WTC11 (cell line): ENCODE results near the gene HOXA13.

Source experiments
- ATF3 ChIP-seq: sonication (generic); formaldehyde crosslinking; conservative IDR thresholded peaks from 2 replicates; pipeline ENCODE4 v1.8.1; 2022; ENCODE audit warnings: mild to moderate bottlenecking, missing genetic modification reagents
- CTCF ChIP-seq: fragments of 200-600 bp; IDR thresholded peaks from 2 replicates; pipeline ENCODE4 v1.8.0; 2022; ENCODE audit warnings: antibody characterized with exemption
- ESRRA ChIP-seq: sonication (generic); formaldehyde crosslinking; IDR thresholded peaks from 2 replicates; pipeline ENCODE4 v1.8.1; 2022; ENCODE audit warnings: mild to moderate bottlenecking, missing genetic modification reagents, borderline replicate concordance
- IRF1 ChIP-seq: sonication (generic); formaldehyde crosslinking; IDR thresholded peaks from 2 replicates; pipeline ENCODE4 v1.8.0; 2023; ENCODE audit warnings: missing genetic modification reagents
- NR3C1 ChIP-seq: sonication (generic); formaldehyde crosslinking; conservative IDR thresholded peaks from 2 replicates; pipeline ENCODE4 v1.8.1; 2023; ENCODE audit warnings: low read depth, mild to moderate bottlenecking, missing genetic modification reagents
- SMAD3 ChIP-seq: sonication (generic); formaldehyde crosslinking; IDR thresholded peaks from 2 replicates; pipeline ENCODE4 v1.8.0; 2022; ENCODE audit warnings: missing genetic modification reagents, mild to moderate bottlenecking, borderline replicate concordance
- TEAD1 ChIP-seq: sonication (generic); formaldehyde crosslinking; IDR thresholded peaks from 2 replicates; pipeline ENCODE4 v1.8.0; 2022; ENCODE audit warnings: mild to moderate bottlenecking, missing genetic modification reagents
- ZBTB43 ChIP-seq: sonication (generic); formaldehyde crosslinking; IDR thresholded peaks from 2 replicates; pipeline ENCODE4 v1.8.1; 2023; ENCODE audit warnings: mild to moderate bottlenecking, missing genetic modification reagents
- ZNF121 ChIP-seq: sonication (generic); formaldehyde crosslinking; IDR thresholded peaks from 2 replicates; pipeline ENCODE4 v1.8.0; 2023; ENCODE audit warnings: missing genetic modification reagents
- ZSCAN18 ChIP-seq: fragments of 250-450 bp; sonication (Bioruptor Pico); IDR thresholded peaks from 2 replicates; pipeline ENCODE4 v2.1.2; 2022; ENCODE audit warnings: mild to moderate bottlenecking, moderate library complexity
- TF ChIP-seq, protein P1 (sequence below): sonication (generic); formaldehyde crosslinking; IDR thresholded peaks from 2 replicates; pipeline ENCODE4 v1.8.1; 2022; ENCODE audit warnings: missing genetic modification reagents, borderline replicate concordance
- TF ChIP-seq, protein P2 (sequence below): sonication (generic); formaldehyde crosslinking; IDR thresholded peaks from 2 replicates; pipeline ENCODE4 v1.8.0; 2023; ENCODE audit warnings: missing genetic modification reagents, mild to moderate bottlenecking, borderline replicate concordance

DNA sequence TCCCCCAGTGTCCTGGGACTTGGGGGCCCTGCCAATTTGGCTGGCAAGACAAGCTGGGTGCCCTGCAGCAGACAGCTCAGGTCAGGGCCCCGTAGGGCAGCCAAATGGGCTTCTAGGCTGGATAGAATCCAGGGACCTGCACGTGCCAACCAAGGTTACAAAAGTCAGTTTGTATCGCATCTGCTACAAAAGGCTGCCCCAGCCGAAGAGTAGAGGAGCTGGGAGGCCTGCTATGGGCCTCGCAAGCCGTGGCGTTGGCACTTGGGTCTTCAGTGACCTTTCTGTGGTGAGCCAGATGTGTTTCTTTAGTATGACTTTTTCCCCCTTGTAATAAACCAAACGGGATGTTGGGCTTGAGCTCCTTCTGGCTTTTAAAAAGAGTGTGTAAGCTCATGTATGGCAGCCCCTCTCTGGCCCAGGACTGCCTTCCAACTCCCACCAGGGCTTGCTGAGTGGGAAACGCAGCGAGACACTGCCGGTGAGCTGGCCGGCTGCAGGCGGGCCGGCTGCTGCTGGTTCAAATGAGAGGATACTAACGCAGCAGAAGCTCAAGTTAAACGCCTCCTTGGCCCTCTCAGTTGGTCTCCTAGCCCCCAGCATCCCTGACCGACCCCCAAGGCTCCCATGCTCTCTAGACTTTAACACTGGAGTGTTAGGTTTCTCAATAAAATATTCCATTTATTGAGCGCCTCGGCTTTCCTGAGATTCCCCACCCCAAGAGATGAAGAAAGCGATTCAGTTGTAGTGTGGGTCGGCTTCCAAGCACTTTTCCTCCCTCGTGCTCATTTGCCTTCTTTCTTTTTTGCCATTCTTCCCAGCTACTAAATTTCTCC, 22.7 kb downstream of the HOXA13 start:
- TF ChIP-seq TEAD1 (no peak), ZNF121 (no peak), CTCF (no peak), ESRRA (CRISPR knock-in tag) (no peak), SMAD3 (CRISPR knock-in tag) (no peak), IRF1 (CRISPR knock-in tag) (no peak), ATF3 (CRISPR knock-in tag) (no peak), NR3C1 (CRISPR knock-in tag) (no peak), ZBTB43 (CRISPR knock-in tag) (no peak), ZSCAN18 (CRISPR knock-in tag) (no peak)
- TF ChIP-seq, protein P1, sequence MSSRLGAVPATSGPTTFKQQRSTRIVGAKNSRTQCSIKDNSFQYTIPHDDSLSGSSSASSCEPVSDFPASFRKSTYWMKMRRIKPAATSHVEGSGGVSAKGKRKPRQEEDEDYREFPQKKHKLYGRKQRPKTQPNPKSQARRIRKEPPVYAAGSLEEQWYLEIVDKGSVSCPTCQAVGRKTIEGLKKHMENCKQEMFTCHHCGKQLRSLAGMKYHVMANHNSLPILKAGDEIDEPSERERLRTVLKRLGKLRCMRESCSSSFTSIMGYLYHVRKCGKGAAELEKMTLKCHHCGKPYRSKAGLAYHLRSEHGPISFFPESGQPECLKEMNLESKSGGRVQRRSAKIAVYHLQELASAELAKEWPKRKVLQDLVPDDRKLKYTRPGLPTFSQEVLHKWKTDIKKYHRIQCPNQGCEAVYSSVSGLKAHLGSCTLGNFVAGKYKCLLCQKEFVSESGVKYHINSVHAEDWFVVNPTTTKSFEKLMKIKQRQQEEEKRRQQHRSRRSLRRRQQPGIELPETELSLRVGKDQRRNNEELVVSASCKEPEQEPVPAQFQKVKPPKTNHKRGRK (CRISPR knock-in tag): no peak
- TF ChIP-seq, protein P2, sequence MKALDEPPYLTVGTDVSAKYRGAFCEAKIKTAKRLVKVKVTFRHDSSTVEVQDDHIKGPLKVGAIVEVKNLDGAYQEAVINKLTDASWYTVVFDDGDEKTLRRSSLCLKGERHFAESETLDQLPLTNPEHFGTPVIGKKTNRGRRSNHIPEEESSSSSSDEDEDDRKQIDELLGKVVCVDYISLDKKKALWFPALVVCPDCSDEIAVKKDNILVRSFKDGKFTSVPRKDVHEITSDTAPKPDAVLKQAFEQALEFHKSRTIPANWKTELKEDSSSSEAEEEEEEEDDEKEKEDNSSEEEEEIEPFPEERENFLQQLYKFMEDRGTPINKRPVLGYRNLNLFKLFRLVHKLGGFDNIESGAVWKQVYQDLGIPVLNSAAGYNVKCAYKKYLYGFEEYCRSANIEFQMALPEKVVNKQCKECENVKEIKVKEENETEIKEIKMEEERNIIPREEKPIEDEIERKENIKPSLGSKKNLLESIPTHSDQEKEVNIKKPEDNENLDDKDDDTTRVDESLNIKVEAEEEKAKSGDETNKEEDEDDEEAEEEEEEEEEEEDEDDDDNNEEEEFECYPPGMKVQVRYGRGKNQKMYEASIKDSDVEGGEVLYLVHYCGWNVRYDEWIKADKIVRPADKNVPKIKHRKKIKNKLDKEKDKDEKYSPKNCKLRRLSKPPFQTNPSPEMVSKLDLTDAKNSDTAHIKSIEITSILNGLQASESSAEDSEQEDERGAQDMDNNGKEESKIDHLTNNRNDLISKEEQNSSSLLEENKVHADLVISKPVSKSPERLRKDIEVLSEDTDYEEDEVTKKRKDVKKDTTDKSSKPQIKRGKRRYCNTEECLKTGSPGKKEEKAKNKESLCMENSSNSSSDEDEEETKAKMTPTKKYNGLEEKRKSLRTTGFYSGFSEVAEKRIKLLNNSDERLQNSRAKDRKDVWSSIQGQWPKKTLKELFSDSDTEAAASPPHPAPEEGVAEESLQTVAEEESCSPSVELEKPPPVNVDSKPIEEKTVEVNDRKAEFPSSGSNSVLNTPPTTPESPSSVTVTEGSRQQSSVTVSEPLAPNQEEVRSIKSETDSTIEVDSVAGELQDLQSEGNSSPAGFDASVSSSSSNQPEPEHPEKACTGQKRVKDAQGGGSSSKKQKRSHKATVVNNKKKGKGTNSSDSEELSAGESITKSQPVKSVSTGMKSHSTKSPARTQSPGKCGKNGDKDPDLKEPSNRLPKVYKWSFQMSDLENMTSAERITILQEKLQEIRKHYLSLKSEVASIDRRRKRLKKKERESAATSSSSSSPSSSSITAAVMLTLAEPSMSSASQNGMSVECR (CRISPR knock-in tag): no peak
